Peyer's patch (tissue), 4 donors: ENCODE data around the gene CLDN1.

ENCODE experiments used
- POLR2A ChIP-seq, 2 donors: fragments of 450-650 bp; IDR thresholded peaks; one replicate each; pipeline ENCODE4 v1.5.1; 2017; ENCODE audit warnings: antibody characterized with exemption in 2 of 2, mild to moderate bottlenecking in 2 of 2, moderate library complexity in 2 of 2
- TF ChIP-seq, protein P1 (sequence below), 6 experiments: fragments of 450-650 bp in 4 of 6; fragments of 200-600 bp in 2 of 6; sonication (generic) in 1 of 6; IDR thresholded peaks; one replicate each; pipeline ENCODE4 v1.5.1; 2017 to 2019; ENCODE audit warnings: antibody characterized with exemption in 6 of 6, mild to moderate bottlenecking in 3 of 6, moderate library complexity in 1 of 6

GRCh38 chr3:190345878-190346277, 23.6 kb upstream of the CLDN1 start:
- TF ChIP-seq, protein P1, sequence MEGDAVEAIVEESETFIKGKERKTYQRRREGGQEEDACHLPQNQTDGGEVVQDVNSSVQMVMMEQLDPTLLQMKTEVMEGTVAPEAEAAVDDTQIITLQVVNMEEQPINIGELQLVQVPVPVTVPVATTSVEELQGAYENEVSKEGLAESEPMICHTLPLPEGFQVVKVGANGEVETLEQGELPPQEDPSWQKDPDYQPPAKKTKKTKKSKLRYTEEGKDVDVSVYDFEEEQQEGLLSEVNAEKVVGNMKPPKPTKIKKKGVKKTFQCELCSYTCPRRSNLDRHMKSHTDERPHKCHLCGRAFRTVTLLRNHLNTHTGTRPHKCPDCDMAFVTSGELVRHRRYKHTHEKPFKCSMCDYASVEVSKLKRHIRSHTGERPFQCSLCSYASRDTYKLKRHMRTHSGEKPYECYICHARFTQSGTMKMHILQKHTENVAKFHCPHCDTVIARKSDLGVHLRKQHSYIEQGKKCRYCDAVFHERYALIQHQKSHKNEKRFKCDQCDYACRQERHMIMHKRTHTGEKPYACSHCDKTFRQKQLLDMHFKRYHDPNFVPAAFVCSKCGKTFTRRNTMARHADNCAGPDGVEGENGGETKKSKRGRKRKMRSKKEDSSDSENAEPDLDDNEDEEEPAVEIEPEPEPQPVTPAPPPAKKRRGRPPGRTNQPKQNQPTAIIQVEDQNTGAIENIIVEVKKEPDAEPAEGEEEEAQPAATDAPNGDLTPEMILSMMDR (IDR thresholded peaks at IDR 0.05): no peak
- TF ChIP-seq POLR2A (IDR thresholded peaks at IDR 0.05): no peak
